22Rv1 (cell line): ENCODE results near the gene POR.

ENCODE experiments used
- CTCF ChIP-seq: fragments of 450-650 bp; IDR thresholded peaks from 2 replicates; pipeline ENCODE4 v1.5.1; 2017; ENCODE audit warnings: mild to moderate bottlenecking
- ZFX ChIP-seq: fragments of 450-650 bp; IDR thresholded peaks from 2 replicates; pipeline ENCODE4 v1.6.1; 2017; ENCODE audit warnings: antibody characterized with exemption, borderline replicate concordance

- TF ChIP-seq CTCF = no peak
- TF ChIP-seq ZFX = no peak
Measured at GRCh38 chr7:75924256-75924655, 9.3 kb downstream of the POR start.
